B cell (primary cell): ENCODE measurements around the gene OTOR. TPM values are rescaled to one million over a fixed set of nuclear protein-coding genes. Genes with fewer than 3 reads are reported as not detected.

Experiments used
- ATAC-seq: fragments of 200-7000 bp; cut with Tn5 transposase; one replicate; pipeline ENCODE4 v1.10.0; 2021; ENCODE audit warnings: low read depth, mild to moderate bottlenecking, moderate number of reproducible peaks, moderate library complexity
- CTCF ChIA-PET: fragments of 350-600 bp; sonication (Branson Sonifier 250); formaldehyde crosslinking; loops from one replicate; lab custom pipeline; 2021; ENCODE audit warnings: antibody characterized with exemption, inconsistent platforms; lab: Charles Lee
- POLR2A ChIA-PET: fragments of 350-600 bp; sonication (Branson Sonifier 250); formaldehyde crosslinking; loops from one replicate; lab custom pipeline; 2021; ENCODE audit warnings: antibody characterized with exemption; lab: Charles Lee
- DNase-seq: peaks from one replicate; pipeline ENCODE4 v3.0.0; 2013
- H2AFZ ChIP-seq: 2 replicates; pipeline ENCODE4 v1.6.1; 2012; ENCODE audit warnings: mild to moderate bottlenecking, low read depth, low read length; ENCODE audit not compliant: insufficient read depth, poor library complexity, severe bottlenecking
- H3K27ac ChIP-seq, 2 donors: 1 replicate in 1 of 2; 2 replicates in 1 of 2; pipeline ENCODE4 v1.5.1; 2012 to 2013; ENCODE audit warnings: low read length in 2 of 2, mild to moderate bottlenecking in 2 of 2, moderate library complexity in 1 of 2
- H3K27me3 ChIP-seq, 4 experiments: fragments of 200-600 bp in 1 of 4; sonication (generic) in 1 of 4; replicated peaks in 1 of 4; 1 replicate in 2 of 4; 2 replicates in 2 of 4; pipeline versions ENCODE4 v1.6.1 to v1.7.0; 2013 to 2016; ENCODE audit warnings: low read length in 3 of 4, mild to moderate bottlenecking in 2 of 4, mixed read lengths in 1 of 4, moderate library complexity in 1 of 4; ENCODE audit not compliant: insufficient read depth in 4 of 4, control insufficient read depth in 3 of 4; ENCODE audit errors: control extremely low read depth in 1 of 4
- H3K36me3 ChIP-seq, 2 experiments: replicated peaks in 1 of 2; 1 replicate in 1 of 2; 2 replicates in 1 of 2; pipeline versions ENCODE4 v1.6.1 to v1.7.1; 2013; ENCODE audit warnings: low read length in 1 of 2; ENCODE audit not compliant: insufficient read depth in 2 of 2, control insufficient read depth in 1 of 2; ENCODE audit errors: control extremely low read depth in 1 of 2, extremely low read depth in 1 of 2
- H3K4me1 ChIP-seq, 2 donors: fragments of 200-600 bp in 1 of 2; sonication (generic) in 1 of 2; 1 replicate in 1 of 2; 2 replicates in 1 of 2; pipeline versions ENCODE4 v1.5.1 to v1.6.1; 2013 to 2017; ENCODE audit warnings: low read length in 2 of 2; ENCODE audit not compliant: control insufficient read depth in 2 of 2, insufficient read depth in 2 of 2
- H3K4me2 ChIP-seq: replicated peaks from 2 replicates; pipeline ENCODE3; 2012; ENCODE audit warnings: mild to moderate bottlenecking, low read depth, low read length; ENCODE audit not compliant: poor library complexity, severe bottlenecking
- H3K4me3 ChIP-seq, 5 experiments: fragments of 200-600 bp in 1 of 5; sonication (generic) in 1 of 5; 1 replicate in 3 of 5; 2 replicates in 2 of 5; pipeline versions ENCODE4 v1.5.1 to v1.7.0; 2011 to 2016; ENCODE audit warnings: low read length in 4 of 5, mild to moderate bottlenecking in 4 of 5, low read depth in 2 of 5, control low read depth in 1 of 5, moderate library complexity in 1 of 5; ENCODE audit not compliant: insufficient read depth in 1 of 5; ENCODE audit errors: control extremely low read depth in 1 of 5, extremely low read depth in 1 of 5
- H3K79me2 ChIP-seq: fragments of 200-600 bp; sonication (generic); one replicate; pipeline ENCODE4 v1.6.0; 2016; ENCODE audit warnings: low read length; ENCODE audit not compliant: control insufficient read depth, insufficient read depth
- H3K9ac ChIP-seq: fragments of 200-600 bp; sonication (generic); 2 replicates; pipeline ENCODE4 v1.6.1; 2017; ENCODE audit warnings: mild to moderate bottlenecking, low read length, moderate library complexity
- H3K9me3 ChIP-seq, 3 donors: one replicate each; pipeline versions ENCODE4 v1.6.1 to v1.7.1; 2013; ENCODE audit warnings: low read length in 2 of 3; ENCODE audit not compliant: control insufficient read depth in 2 of 3, insufficient read depth in 1 of 3; ENCODE audit errors: control extremely low read depth in 1 of 3
- H4K20me1 ChIP-seq: 2 replicates; pipeline ENCODE4 v1.6.0; 2012; ENCODE audit warnings: mild to moderate bottlenecking, low read length; ENCODE audit not compliant: insufficient read depth, control insufficient read depth, poor library complexity, severe bottlenecking
- H3K27ac Mint-ChIP-seq: one replicate; pipeline ENCODE4 v1.8.0; 2021; ENCODE audit warnings: mixed read lengths
- H3K27me3 Mint-ChIP-seq: one replicate; pipeline ENCODE4 v1.8.0; 2021; ENCODE audit warnings: mixed read lengths
- H3K4me1 Mint-ChIP-seq: one replicate; pipeline ENCODE4 v1.8.0; 2021; ENCODE audit warnings: mixed read lengths
- H3K4me3 Mint-ChIP-seq: one replicate; pipeline ENCODE4 v1.8.0; 2021; ENCODE audit warnings: mixed read lengths
- H3K9me3 Mint-ChIP-seq: one replicate; pipeline ENCODE4 v1.8.0; 2022; ENCODE audit warnings: mixed read lengths; ENCODE audit not compliant: insufficient read depth
- EZH2 ChIP-seq: IDR thresholded peaks from 2 replicates; pipeline ENCODE4 v1.6.1; 2012; ENCODE audit warnings: borderline replicate concordance, low read depth, mild to moderate bottlenecking, moderate library complexity, low read length; ENCODE audit not compliant: insufficient read depth, poor library complexity, severe bottlenecking
- WGBS: methylation state at CpG from one replicate; pipeline ENCODE4 v1.1.5; 2013; ENCODE audit warnings: missing lambda C conversion rate; ENCODE audit not compliant: insufficient coverage; 5-methylcytosine and 5-hydroxymethylcytosine counted together
- intact Hi-C: fragments of 100-400 bp; cut with micrococcal nuclease; formaldehyde crosslinking; loops from one replicate; pipeline ENCODE4 v1.10.0; 2022
- polyA plus RNA-seq: library from polyadenylated mRNA; depleted of rRNA; stranded (reverse); fragments of >200 nt; gene quantifications from 2 replicates; pipeline ENCODE4 v1.2.3, GENCODE V29; 2012
- total RNA-seq, 2 donors: library from RNA; stranded (reverse); fragments of 120-200 nt in 1 of 2; gene quantifications; 1 replicate in 1 of 2; 2 replicates in 1 of 2; pipeline versions ENCODE4 v1.2.3 to v1.2.4, GENCODE V29; 2013 to 2022
- TF ChIP-seq, protein P1 (sequence below): fragments of 200-600 bp; IDR thresholded peaks from one replicate; pipeline ENCODE4 v1.8.0; 2022; ENCODE audit warnings: antibody characterized with exemption, mild to moderate bottlenecking

The OTOR gene
- total and polyA plus RNA-seq, 2 donors (not counting 1 experiment from before 2014, with no cell fraction given) = not detected

DNA sequence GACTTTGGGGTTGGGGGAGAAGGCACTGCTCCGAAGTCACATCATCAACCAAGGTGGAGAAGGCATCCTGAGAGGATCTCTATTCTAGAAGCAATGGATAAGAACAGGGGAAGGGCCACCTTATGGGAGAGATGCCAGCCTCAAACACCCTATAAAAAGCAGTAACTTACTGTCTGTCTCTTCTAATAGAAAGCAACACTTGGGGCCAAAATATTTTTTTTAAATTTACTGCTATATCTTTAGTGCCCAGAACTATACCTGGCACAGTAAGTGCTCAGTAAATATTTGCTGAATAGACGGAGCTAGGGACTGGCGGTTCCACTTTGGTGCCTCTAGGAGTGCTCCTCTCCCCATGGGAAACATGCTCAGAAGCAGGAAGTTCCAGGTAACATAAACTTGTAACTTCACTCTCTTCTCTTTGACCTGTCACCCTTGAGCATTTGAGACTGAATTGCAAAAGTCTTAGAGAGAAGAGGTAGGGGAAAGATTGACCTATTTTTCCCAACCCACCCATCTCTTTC is 807 bp upstream of the OTOR start:
- no peak overlapping the region for H3K9ac ChIP-seq
- no peaks in the 10 kb centered on the region for H4K20me1 ChIP-seq
- H3K9me3 Mint-ChIP-seq = no peaks in the 10 kb centered on the region
- no peaks in the 10 kb centered on the region for H3K36me3 ChIP-seq
- ChIA-PET POLR2A (no interaction called here), CTCF (no interaction called here)
- H3K9me3 ChIP-seq = no peaks in the 10 kb centered on the region
- H3K27me3 Mint-ChIP-seq = peaks cover 30% of the 10 kb centered on the region
- H3K27me3 ChIP-seq = no peaks in the 10 kb centered on the region
- H3K4me1 ChIP-seq = no peaks in the 10 kb centered on the region
- no peaks in the 10 kb centered on the region for H3K4me1 Mint-ChIP-seq
- H3K27ac Mint-ChIP-seq = no peak overlapping the region
- TF ChIP-seq, protein P1, sequence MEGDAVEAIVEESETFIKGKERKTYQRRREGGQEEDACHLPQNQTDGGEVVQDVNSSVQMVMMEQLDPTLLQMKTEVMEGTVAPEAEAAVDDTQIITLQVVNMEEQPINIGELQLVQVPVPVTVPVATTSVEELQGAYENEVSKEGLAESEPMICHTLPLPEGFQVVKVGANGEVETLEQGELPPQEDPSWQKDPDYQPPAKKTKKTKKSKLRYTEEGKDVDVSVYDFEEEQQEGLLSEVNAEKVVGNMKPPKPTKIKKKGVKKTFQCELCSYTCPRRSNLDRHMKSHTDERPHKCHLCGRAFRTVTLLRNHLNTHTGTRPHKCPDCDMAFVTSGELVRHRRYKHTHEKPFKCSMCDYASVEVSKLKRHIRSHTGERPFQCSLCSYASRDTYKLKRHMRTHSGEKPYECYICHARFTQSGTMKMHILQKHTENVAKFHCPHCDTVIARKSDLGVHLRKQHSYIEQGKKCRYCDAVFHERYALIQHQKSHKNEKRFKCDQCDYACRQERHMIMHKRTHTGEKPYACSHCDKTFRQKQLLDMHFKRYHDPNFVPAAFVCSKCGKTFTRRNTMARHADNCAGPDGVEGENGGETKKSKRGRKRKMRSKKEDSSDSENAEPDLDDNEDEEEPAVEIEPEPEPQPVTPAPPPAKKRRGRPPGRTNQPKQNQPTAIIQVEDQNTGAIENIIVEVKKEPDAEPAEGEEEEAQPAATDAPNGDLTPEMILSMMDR = no peak
- TF ChIP-seq EZH2 = no peak
- WGBS = 90% methylated on average over 2 of the region's 3 CpGs
- DNase-seq (no peak), ATAC-seq (no peak)
- H3K27ac ChIP-seq = no peak overlapping the region
- no peak overlapping the region for H3K4me3 Mint-ChIP-seq
- no peaks in the 10 kb centered on the region for H3K79me2 ChIP-seq
- no peak overlapping the region for H2AFZ ChIP-seq
- intact Hi-C loops = no loop called here
- no peak overlapping the region for H3K4me3 ChIP-seq
- no peak overlapping the region for H3K4me2 ChIP-seq

DNA sequence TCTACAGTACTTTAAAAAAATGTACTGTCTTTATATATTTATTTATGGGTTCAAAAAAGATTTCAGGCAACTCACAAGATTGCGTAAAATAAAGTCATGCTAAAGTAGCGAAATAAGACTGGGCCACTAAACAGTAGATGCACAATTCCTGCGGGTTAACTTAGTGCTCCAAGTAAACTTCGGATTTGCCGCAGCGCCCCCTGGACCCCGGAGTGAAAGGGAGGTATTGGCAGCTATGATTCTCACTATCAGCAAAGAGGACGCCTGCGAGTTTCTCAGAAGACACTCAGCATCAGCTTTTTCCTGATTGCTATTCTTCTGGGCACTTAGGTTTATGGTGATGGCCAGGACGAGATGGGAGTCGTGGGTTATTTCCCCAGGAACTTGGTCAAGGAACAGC is 1.4 kb downstream of the OTOR start:
- Histone ChIP-seq H3K9ac (no peak overlapping the region), H3K9me3 (no peaks in the 10 kb centered on the region), H4K20me1 (no peaks in the 10 kb centered on the region), H3K4me3 (no peak overlapping the region), H3K36me3 (no peaks in the 10 kb centered on the region), H3K27me3 (peaks cover 0 to 3% (median 0%) of the 10 kb centered on the region in 4 experiments), H2AFZ (no peak overlapping the region), H3K27ac (no peak overlapping the region), H3K4me1 (no peaks in the 10 kb centered on the region), H3K4me2 (no peak overlapping the region), H3K79me2 (no peaks in the 10 kb centered on the region)
- TF ChIP-seq, protein P1 = no peak
- TF ChIP-seq EZH2 = no peak
- ChIA-PET POLR2A (no interaction called here), CTCF (interaction anchor here (3.4 kb wide), 1 partner anchor 11 kb away, joined by 11 read pairs; no protein-coding TSS in a partner anchor)
- WGBS = 57% methylated on average over 11 of the region's 11 CpGs
- H3K9me3 Mint-ChIP-seq = no peaks in the 10 kb centered on the region
- H3K4me1 Mint-ChIP-seq = no peaks in the 10 kb centered on the region
- no peak for DNase-seq
- intact Hi-C loops = no loop called here
- H3K27ac Mint-ChIP-seq = no peak overlapping the region
- H3K4me3 Mint-ChIP-seq = no peak overlapping the region
- ATAC-seq = no peak
- peaks cover 39% of the 10 kb centered on the region for H3K27me3 Mint-ChIP-seq
